ENCODE data around the gene TPD52L2.

Gene TPD52L2

DNA sequence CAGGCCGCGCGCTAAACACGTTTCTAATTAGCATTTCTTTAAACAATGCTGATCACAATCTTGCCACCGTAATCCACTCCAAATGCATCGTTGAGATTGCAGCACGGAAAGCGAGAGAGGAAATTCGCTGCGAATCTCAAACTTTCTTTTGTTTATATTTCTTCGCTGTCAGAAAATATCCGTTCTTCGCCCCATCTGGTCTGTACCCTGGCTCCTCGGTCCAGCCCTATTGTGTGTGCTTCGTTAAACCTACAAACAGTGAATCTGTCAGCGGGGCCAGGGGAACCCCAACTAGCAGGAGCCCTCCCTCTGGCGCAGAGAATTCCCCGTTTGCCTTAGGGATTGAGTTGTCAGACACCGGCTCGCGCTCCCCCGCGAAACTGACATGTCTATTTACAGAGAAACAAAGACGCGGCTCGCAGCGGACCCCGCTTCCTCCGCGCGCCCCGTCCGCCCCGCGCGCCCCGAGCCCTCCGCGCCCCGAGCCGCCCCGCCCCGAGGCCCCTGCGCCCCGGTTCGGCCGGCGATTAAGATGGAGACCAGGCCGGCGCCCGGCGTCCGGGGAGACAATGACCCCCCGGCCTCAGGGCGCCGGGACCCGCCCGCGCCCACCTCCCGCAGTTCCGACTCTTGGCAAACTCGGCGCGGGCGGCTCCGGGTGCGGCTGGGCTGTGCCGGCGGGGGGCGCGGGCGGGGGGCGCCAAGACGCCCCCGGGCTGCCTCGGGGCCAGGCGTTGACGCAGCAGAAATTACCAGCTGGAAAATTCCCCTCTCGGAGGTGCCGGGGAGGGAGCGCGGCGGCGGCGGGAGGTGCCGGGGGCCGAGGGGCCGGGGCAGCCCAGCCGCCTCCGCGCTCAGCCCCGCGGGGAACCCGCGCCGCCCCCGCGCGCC, 34.9 kb upstream of the TPD52L2 start (continued):
- TF ChIP-seq, protein P1, sequence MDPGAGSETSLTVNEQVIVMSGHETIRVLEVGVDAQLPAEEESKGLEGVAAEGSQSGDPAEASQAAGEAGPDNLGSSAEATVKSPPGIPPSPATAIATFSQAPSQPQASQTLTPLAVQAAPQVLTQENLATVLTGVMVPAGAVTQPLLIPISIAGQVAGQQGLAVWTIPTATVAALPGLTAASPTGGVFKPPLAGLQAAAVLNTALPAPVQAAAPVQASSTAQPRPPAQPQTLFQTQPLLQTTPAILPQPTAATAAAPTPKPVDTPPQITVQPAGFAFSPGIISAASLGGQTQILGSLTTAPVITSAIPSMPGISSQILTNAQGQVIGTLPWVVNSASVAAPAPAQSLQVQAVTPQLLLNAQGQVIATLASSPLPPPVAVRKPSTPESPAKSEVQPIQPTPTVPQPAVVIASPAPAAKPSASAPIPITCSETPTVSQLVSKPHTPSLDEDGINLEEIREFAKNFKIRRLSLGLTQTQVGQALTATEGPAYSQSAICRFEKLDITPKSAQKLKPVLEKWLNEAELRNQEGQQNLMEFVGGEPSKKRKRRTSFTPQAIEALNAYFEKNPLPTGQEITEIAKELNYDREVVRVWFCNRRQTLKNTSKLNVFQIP (CRISPR knock-in tag; IDR thresholded peaks at IDR 0.05; ENCODE audit: borderline replicate concordance, low read depth): no peak

GRCh38 chr20:63830841-63831588, 34.1 kb upstream of the TPD52L2 start, which contains the start of gene ZBTB46:
ZBTB46 (minus strand) TSS chr20:63831264; CDS start chr20:63790757, 40,507 bp downstream.
- TF ChIP-seq ZNF8 (CRISPR knock-in tag; IDR thresholded peaks at IDR 0.05) (no peak), TCF4 (CRISPR knock-in tag; IDR thresholded peaks at IDR 0.05; ENCODE audit: borderline replicate concordance) (no peak), ZFP30 (CRISPR knock-in tag; IDR thresholded peaks at IDR 0.05) (no peak), ESRRG (CRISPR knock-in tag; IDR thresholded peaks at IDR 0.05) (no peak), RARB (CRISPR knock-in tag; IDR thresholded peaks at IDR 0.05) (no peak), ZNF565 (CRISPR knock-in tag; conservative IDR thresholded peaks at IDR 0.05; ENCODE audit: low read depth) (no peak), OSR1 (CRISPR knock-in tag; IDR thresholded peaks at IDR 0.05) (no peak), SNAI2 (CRISPR knock-in tag; IDR thresholded peaks at IDR 0.05) (no peak), PPARA (CRISPR knock-in tag; IDR thresholded peaks at IDR 0.05; ENCODE audit: borderline replicate concordance) (no peak), ISL1 (CRISPR knock-in tag; IDR thresholded peaks at IDR 0.05) (no peak)
- TF ChIP-seq, protein P2, sequence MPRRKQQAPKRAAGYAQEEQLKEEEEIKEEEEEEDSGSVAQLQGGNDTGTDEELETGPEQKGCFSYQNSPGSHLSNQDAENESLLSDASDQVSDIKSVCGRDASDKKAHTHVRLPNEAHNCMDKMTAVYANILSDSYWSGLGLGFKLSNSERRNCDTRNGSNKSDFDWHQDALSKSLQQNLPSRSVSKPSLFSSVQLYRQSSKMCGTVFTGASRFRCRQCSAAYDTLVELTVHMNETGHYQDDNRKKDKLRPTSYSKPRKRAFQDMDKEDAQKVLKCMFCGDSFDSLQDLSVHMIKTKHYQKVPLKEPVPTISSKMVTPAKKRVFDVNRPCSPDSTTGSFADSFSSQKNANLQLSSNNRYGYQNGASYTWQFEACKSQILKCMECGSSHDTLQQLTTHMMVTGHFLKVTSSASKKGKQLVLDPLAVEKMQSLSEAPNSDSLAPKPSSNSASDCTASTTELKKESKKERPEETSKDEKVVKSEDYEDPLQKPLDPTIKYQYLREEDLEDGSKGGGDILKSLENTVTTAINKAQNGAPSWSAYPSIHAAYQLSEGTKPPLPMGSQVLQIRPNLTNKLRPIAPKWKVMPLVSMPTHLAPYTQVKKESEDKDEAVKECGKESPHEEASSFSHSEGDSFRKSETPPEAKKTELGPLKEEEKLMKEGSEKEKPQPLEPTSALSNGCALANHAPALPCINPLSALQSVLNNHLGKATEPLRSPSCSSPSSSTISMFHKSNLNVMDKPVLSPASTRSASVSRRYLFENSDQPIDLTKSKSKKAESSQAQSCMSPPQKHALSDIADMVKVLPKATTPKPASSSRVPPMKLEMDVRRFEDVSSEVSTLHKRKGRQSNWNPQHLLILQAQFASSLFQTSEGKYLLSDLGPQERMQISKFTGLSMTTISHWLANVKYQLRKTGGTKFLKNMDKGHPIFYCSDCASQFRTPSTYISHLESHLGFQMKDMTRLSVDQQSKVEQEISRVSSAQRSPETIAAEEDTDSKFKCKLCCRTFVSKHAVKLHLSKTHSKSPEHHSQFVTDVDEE (CRISPR knock-in tag; IDR thresholded peaks at IDR 0.05): no peak
- TF ChIP-seq, protein P3, sequence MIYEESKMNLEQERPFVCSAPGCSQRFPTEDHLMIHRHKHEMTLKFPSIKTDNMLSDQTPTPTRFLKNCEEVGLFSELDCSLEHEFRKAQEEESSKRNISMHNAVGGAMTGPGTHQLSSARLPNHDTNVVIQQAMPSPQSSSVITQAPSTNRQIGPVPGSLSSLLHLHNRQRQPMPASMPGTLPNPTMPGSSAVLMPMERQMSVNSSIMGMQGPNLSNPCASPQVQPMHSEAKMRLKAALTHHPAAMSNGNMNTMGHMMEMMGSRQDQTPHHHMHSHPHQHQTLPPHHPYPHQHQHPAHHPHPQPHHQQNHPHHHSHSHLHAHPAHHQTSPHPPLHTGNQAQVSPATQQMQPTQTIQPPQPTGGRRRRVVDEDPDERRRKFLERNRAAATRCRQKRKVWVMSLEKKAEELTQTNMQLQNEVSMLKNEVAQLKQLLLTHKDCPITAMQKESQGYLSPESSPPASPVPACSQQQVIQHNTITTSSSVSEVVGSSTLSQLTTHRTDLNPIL (CRISPR knock-in tag; IDR thresholded peaks at IDR 0.05; ENCODE audit: low read depth): no peak
- TF ChIP-seq, protein P1 (CRISPR knock-in tag; IDR thresholded peaks at IDR 0.05; ENCODE audit: borderline replicate concordance, low read depth): no peak
- TF ChIP-seq, protein P4, sequence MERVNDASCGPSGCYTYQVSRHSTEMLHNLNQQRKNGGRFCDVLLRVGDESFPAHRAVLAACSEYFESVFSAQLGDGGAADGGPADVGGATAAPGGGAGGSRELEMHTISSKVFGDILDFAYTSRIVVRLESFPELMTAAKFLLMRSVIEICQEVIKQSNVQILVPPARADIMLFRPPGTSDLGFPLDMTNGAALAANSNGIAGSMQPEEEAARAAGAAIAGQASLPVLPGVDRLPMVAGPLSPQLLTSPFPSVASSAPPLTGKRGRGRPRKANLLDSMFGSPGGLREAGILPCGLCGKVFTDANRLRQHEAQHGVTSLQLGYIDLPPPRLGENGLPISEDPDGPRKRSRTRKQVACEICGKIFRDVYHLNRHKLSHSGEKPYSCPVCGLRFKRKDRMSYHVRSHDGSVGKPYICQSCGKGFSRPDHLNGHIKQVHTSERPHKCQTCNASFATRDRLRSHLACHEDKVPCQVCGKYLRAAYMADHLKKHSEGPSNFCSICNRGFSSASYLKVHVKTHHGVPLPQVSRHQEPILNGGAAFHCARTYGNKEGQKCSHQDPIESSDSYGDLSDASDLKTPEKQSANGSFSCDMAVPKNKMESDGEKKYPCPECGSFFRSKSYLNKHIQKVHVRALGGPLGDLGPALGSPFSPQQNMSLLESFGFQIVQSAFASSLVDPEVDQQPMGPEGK (CRISPR knock-in tag; IDR thresholded peaks at IDR 0.05; ENCODE audit: borderline replicate concordance): no peak
- no peak for ATAC-seq

- no peak for ATAC-seq
- TF ChIP-seq TCF4 (CRISPR knock-in tag; IDR thresholded peaks at IDR 0.05; ENCODE audit: borderline replicate concordance) (no peak), CSDC2 (CRISPR knock-in tag; IDR thresholded peaks at IDR 0.05) (no peak)
Measured at GRCh38 chr20:63831646-63831992, 33.5 kb upstream of the TPD52L2 start.

Data from SK-N-SH treated with all-trans-retinoic acid at 6 μM for 48 hours (cell line).